ENCODE data around the gene NOP14. TPM values are rescaled to one million over a fixed set of nuclear protein-coding genes. Genes with fewer than 3 reads are reported as not detected.
"Not testable (repeated sequence)": the region's sequence is repeated elsewhere in the genome, so short reads cannot be mapped to it uniquely, and the experiment has no call there.

NOP14 gene
- total RNA-seq, 4 donors from 2014 or later = 18.2 to 39.6 (median 26.8) TPM

DNA sequence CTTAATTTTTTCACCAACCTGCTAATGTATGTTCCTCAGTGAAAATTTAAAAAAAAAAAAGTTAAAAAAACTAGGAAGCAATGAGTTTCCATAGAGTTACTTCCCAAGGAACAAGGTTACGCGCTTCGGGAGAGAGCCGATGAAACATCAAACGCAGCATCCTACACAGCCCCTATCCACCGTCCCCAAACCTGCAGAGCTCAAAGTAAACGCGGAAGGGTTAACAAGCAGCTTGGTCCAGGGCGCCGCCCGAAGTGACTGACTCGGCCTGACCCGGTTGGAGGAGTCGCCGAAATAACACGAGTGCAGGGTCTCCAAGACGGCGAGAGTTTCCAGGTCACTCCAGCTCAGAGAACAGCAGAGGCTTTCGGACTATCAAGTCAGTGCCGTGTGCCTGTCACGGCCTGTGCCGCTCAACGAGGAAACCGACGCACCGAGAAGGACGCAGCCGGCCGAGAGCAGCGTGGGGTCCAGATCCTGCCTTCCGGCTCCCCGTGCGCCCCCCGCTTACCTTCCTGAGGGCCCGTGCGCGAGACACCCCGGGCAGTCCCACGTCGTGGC is 512 bp downstream of the NOP14 start:
- Histone ChIP-seq H3K27ac (peak overlapping the region; percentile 65 to 88 (median 86)), H3K9me3 (no peaks in the 10 kb centered on the region), H3K27me3 (no peaks in the 10 kb centered on the region), H3K4me3 (peak overlapping the region; percentile 84 to 99 (median 89)), H3K36me3 (peaks cover 0 to 9% (median 0%) of the 10 kb centered on the region in 3 donors), H3K4me1 (peaks cover 0 to 51% (median 22%) of the 10 kb centered on the region in 4 donors)
- DNase-seq (ENCODE audit: low spot score in 2 of 2) = peak in 1 of 2 donors; percentile 20
- WGBS, 2 donors = 0% methylated on average over 19 to 36 of the region's 40 CpGs
- TF ChIP-seq, protein P1, sequence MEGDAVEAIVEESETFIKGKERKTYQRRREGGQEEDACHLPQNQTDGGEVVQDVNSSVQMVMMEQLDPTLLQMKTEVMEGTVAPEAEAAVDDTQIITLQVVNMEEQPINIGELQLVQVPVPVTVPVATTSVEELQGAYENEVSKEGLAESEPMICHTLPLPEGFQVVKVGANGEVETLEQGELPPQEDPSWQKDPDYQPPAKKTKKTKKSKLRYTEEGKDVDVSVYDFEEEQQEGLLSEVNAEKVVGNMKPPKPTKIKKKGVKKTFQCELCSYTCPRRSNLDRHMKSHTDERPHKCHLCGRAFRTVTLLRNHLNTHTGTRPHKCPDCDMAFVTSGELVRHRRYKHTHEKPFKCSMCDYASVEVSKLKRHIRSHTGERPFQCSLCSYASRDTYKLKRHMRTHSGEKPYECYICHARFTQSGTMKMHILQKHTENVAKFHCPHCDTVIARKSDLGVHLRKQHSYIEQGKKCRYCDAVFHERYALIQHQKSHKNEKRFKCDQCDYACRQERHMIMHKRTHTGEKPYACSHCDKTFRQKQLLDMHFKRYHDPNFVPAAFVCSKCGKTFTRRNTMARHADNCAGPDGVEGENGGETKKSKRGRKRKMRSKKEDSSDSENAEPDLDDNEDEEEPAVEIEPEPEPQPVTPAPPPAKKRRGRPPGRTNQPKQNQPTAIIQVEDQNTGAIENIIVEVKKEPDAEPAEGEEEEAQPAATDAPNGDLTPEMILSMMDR (IDR thresholded peaks at IDR 0.05) = no peak
- TF ChIP-seq EP300 (IDR thresholded peaks at IDR 0.05) (no peak), POLR2A (IDR thresholded peaks at IDR 0.05) (no peak)

DNA sequence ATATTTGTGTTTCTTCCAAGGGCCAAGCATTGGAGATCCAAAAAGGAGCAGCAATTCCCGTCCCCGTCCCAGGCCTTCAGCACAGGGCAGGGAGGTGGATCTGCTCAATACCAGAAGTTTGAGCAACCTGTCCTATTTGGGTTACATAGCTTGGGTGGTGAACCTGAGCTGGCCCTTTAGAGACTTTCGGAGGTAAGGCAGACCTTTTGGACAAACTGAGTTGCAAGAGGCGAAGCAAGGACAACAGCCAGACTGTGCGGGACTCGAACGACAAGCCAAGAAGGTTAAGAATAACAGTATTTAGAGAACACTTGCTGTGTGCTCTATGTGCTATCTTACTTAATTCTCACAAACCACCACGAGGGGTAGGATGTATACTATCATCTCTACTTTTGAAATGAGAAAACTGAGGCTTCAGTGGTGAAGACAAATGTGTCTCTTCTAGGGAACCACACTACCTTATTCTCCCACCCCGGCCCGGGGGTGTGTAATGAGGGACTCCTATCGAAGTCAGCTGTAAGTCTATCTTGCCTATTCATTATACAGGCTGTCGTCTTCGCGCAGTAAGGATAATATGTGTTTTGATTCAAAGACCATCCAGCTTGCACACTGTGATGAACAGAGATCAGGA is 1.3 kb downstream of the NOP14 start:
- H3K9me3 ChIP-seq = no peaks in the 10 kb centered on the region
- H3K27ac ChIP-seq = peak overlapping the region in 1 of 4 donors; percentile 84
- no peak for DNase-seq (ENCODE audit: low spot score in 2 of 2)
- no peaks in the 10 kb centered on the region for H3K27me3 ChIP-seq
- 35 to 36% methylated on average over 14 of the region's 14 CpGs for WGBS, 2 donors
- H3K36me3 ChIP-seq = peaks cover 0 to 17% (median 5%) of the 10 kb centered on the region in 3 donors
- H3K4me1 ChIP-seq = peaks cover 0 to 51% (median 22%) of the 10 kb centered on the region in 4 donors
- TF ChIP-seq EP300 (IDR thresholded peaks at IDR 0.05) (no peak), POLR2A (IDR thresholded peaks at IDR 0.05) (no peak)
- TF ChIP-seq, protein P1 (IDR thresholded peaks at IDR 0.05) = no peak
- peak overlapping the region in 3 of 4 donors; percentile 84 to 92 (median 86) for H3K4me3 ChIP-seq

DNA sequence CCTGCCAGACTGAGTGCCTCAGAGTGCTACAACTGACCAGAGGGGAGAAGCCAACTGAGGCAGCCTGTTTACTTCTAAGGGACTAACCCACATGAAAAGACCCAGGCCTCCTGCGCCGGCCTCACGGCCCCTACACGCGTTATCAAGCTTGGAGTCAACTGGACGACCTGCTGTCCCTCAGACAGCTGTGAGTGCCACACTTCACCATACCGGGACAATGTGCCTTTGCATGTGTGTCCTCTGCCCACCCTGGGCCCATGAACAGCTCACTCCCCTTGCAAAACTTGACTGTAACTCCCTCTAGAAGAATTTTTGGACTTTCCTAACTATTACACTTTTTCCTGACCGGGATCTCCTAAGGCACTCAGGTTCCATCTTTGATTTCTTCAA is 1.8 kb downstream of the NOP14 start:
- Histone ChIP-seq H3K4me3 (peak overlapping the region in 2 of 4 donors; percentile 3 to 86), H3K27me3 (no peaks in the 10 kb centered on the region), H3K4me1 (peaks cover 0 to 51% (median 22%) of the 10 kb centered on the region in 4 donors), H3K9me3 (no peaks in the 10 kb centered on the region), H3K36me3 (peaks cover 0 to 22% (median 5%) of the 10 kb centered on the region in 3 donors), H3K27ac (peak overlapping the region in 1 of 4 donors; percentile 6)
- no peak for DNase-seq (ENCODE audit: low spot score in 2 of 2)
- TF ChIP-seq EP300 (IDR thresholded peaks at IDR 0.05) = no peak
- TF ChIP-seq, protein P1 (IDR thresholded peaks at IDR 0.05) = no peak
- TF ChIP-seq POLR2A (IDR thresholded peaks at IDR 0.05) = no peak
- WGBS, 2 donors = 68 to 73% methylated on average over 4 to 8 of the region's 8 CpGs

DNA sequence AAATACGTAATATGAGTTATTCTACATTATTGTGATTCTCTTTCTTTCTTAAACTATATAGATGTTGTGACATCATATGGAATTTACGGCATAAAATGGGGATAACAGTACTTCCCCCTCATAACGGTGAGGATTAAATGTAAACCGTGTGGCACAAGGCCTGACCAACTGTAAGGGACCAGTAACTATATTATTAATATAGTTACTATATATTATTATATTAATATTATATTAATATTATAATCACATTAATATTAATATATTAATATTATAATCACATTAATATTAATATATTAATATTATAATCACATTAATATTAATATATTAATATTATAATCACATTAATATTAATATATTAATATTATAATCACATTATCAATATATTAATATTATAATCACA is 2.8 kb downstream of the NOP14 start:
- H3K27ac ChIP-seq; H3K9me3 ChIP-seq; H3K4me3 ChIP-seq; H3K27me3 ChIP-seq; DNase-seq (ENCODE audit: low spot score in 2 of 2): not testable (repeated sequence)
- peaks cover 0 to 51% (median 22%) of the 10 kb centered on the region in 4 donors for H3K4me1 ChIP-seq
- WGBS, 2 donors = 88 to 91% methylated on average over 4 of the region's 4 CpGs
- H3K36me3 ChIP-seq = peaks cover 2 to 31% (median 5%) of the 10 kb centered on the region in 3 donors

DNA sequence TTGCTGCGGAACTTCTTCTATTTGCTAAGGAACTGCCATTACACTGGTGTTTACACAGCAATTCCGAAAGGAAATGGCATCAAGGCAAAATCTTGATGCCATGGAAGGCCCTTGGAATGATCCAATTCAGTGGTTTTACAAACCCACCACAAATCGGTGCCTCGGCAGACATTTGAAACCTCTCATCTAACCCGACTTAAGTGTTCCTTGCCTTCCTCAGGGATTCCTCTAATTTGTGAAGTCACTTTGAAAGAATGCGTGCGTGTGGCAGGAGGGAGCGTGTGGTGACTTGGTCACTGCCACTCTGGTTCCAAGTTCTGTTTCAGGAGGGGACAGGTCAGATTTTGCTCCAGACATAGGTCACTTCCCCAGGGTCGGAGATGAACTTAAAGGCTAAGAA is 4.8 kb downstream of the NOP14 start:
- Histone ChIP-seq H3K4me3 (no peak overlapping the region), H3K9me3 (no peaks in the 10 kb centered on the region), H3K27ac (no peak overlapping the region), H3K27me3 (no peaks in the 10 kb centered on the region), H3K36me3 (peaks cover 3 to 51% (median 12%) of the 10 kb centered on the region in 3 donors), H3K4me1 (peaks cover 0 to 37% (median 13%) of the 10 kb centered on the region in 4 donors)
- DNase-seq (ENCODE audit: low spot score in 2 of 2) = no peak
- TF ChIP-seq POLR2A (IDR thresholded peaks at IDR 0.05) = no peak
- TF ChIP-seq, protein P1 (IDR thresholded peaks at IDR 0.05) = no peak
- TF ChIP-seq EP300 (IDR thresholded peaks at IDR 0.05) = no peak
- 69 to 71% methylated on average over 9 of the region's 9 CpGs for WGBS, 2 donors

DNA sequence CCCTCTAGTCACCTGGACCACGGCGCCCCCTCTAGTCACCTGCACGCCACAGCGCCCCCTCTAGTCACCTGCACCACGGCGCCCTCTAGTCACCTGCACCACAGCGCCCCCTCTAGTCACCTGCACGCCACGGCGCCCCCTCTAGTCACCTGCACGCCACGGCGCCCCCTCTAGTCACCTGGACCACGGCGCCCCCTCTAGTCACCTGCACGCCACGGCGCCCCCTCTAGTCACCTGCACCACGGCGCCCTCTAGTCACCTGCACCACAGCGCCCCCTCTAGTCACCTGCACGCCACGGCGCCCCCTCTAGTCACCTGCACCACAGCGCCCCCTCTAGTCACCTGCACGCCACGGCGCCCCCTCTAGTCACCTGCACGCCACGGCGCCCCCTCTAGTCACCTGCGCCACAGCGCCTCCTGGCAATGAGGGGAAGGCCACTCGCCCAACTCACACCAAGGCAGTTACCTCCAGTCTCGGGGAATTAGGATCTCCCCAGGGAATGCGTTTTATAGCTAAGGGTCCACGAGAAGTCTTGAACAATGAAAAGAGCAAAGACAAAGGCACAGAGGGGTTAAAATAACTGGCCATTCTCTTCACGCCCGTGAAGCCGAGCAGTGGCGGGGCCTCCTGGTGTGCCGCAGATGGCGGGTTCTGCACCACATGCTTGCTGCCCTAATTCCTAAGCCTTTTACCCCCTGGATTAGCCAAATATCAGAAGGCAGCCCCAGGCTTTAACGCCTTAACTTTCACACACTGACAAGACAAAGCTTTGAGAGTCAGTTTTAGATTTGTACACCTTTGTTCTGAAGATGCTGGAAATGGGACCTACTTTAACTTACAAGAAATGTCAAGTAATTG is 7.8 kb downstream of the NOP14 start:
- H3K4me3 ChIP-seq; H3K9me3 ChIP-seq; DNase-seq (ENCODE audit: low spot score in 2 of 2); H3K27me3 ChIP-seq; H3K27ac ChIP-seq: not testable (repeated sequence)
- peaks cover 3 to 81% (median 26%) of the 10 kb centered on the region in 3 donors for H3K36me3 ChIP-seq
- 92 to 93% methylated on average over 25 to 29 of the region's 44 CpGs for WGBS, 2 donors
- H3K4me1 ChIP-seq = peaks cover 0 to 23% (median 0%) of the 10 kb centered on the region in 4 donors

Measured in tibial nerve (tissue), 4 donors.